A549 (cell line): Measurements from ENCODE around the gene ARHGEF16. TPM values are rescaled to one million over a fixed set of nuclear protein-coding genes. Genes with fewer than 3 reads are reported as not detected.

Experiments
- ATAC-seq, 2 experiments: fragments of 200-7000 bp in 1 of 2; fragments of >200 bp in 1 of 2; cut with Nextera tagmentation in 1 of 2; cut with Tn5 transposase in 1 of 2; 3 replicates each; pipeline versions ENCODE4 v1.8.0 to v1.9.1; 2018 to 2020; ENCODE audit warnings: mild to moderate bottlenecking in 1 of 2, moderate library complexity in 1 of 2
- CTCF ChIA-PET: fragments of 300-600 bp; sonication (Branson Sonifier 250); formaldehyde crosslinking; extraction: SDS; loops from one replicate; lab custom pipeline; 2021; ENCODE audit warnings: antibody characterized with exemption, inconsistent platforms; lab: Yijun Ruan, JAX
- POLR2A ChIA-PET: fragments of 350-600 bp; formaldehyde crosslinking; extraction: SDS; loops from one replicate; lab custom pipeline; 2021; ENCODE audit warnings: antibody characterized with exemption, inconsistent platforms; lab: Yijun Ruan, JAX
- DNase-seq, 2 experiments: peaks; one replicate each; pipeline versions ENCODE4 v3.0.0 to v3.0.0-alpha.2; 2011 to 2016; ENCODE audit warnings: low read depth in 1 of 2, low spot score in 1 of 2
- FAIRE-seq: peaks from 2 replicates; lab custom pipeline; 2011; peaks lifted over from hg19 to GRCh38; lab: Jason Lieb, UNC
- H3K27ac ChIP-seq, 2 experiments: fragments of >200 bp; sonication (Bioruptor Twin); formaldehyde crosslinking; 3 replicates each; pipeline ENCODE4 v1.5.1; 2016 to 2017
- H3K4me1 ChIP-seq: fragments of >200 bp; sonication (Bioruptor Twin); formaldehyde crosslinking; 3 replicates; pipeline ENCODE4 v1.6.1; 2016
- H3K4me2 ChIP-seq: fragments of >200 bp; sonication (Bioruptor Twin); formaldehyde crosslinking; 3 replicates; pipeline ENCODE4 v1.6.1; 2016
- H3K4me3 ChIP-seq: fragments of >200 bp; sonication (Bioruptor Twin); formaldehyde crosslinking; 3 replicates; pipeline ENCODE4 v1.5.1; 2016
- H3K9me3 ChIP-seq: fragments of >200 bp; sonication (Bioruptor Twin); formaldehyde crosslinking; 3 replicates; pipeline ENCODE4 v1.6.1; 2016
- CBX2 ChIP-seq: fragments of 200-600 bp; sonication (generic); IDR thresholded peaks from 2 replicates; pipeline ENCODE4 v1.6.1; 2016; ENCODE audit warnings: low read depth, mild to moderate bottlenecking, borderline replicate concordance
- CHD4 ChIP-seq: fragments of 200-600 bp; sonication (generic); IDR thresholded peaks from 2 replicates; pipeline ENCODE4 v1.6.1; 2016; ENCODE audit warnings: antibody characterized with exemption, mild to moderate bottlenecking, borderline replicate concordance
- CTCF ChIP-seq: fragments of >200 bp; sonication (Bioruptor Twin); formaldehyde crosslinking; IDR thresholded peaks from 3 replicates; pipeline ENCODE4 v1.5.1; 2016
- E2F6 ChIP-seq: IDR thresholded peaks from 2 replicates; pipeline ENCODE4 v1.6.1; 2012; ENCODE audit warnings: low read depth, borderline replicate concordance
- FOSL2 ChIP-seq, 2 experiments: fragments of 450-650 bp in 1 of 2; fragments of >200 bp in 1 of 2; sonication (Bioruptor Twin) in 1 of 2; formaldehyde crosslinking; IDR thresholded peaks; 2 replicates each; pipeline versions ENCODE4 v1.5.0 to v1.6.1; 2016 to 2020; ENCODE audit warnings: mild to moderate bottlenecking in 1 of 2, moderate library complexity in 1 of 2
- GATA3 ChIP-seq: IDR thresholded peaks from 2 replicates; pipeline ENCODE4 v1.6.1; 2012; ENCODE audit warnings: borderline replicate concordance
- HES2 ChIP-seq: fragments of >200 bp; sonication (Bioruptor Twin); formaldehyde crosslinking; IDR thresholded peaks from 2 replicates; pipeline ENCODE4 v1.6.1; 2016
- HOXB5 ChIP-seq: fragments of 250-450 bp; sonication (Bioruptor Pico); IDR thresholded peaks from 2 replicates; pipeline ENCODE4 v1.5.0; 2020; ENCODE audit warnings: mild to moderate bottlenecking, moderate library complexity
- JUN ChIP-seq, 2 experiments: fragments of >200 bp; sonication (Bioruptor Twin); formaldehyde crosslinking; IDR thresholded peaks; 2 replicates in 1 of 2; 3 replicates in 1 of 2; pipeline ENCODE4 v1.6.1; 2016 to 2017
- NPAS2 ChIP-seq: fragments of 250-450 bp; sonication (Bioruptor Pico); IDR thresholded peaks from 2 replicates; pipeline ENCODE4 v1.8.0; 2022; ENCODE audit warnings: mild to moderate bottlenecking, moderate library complexity, borderline replicate concordance
- NR3C1 ChIP-seq: fragments of >200 bp; sonication (Bioruptor Twin); formaldehyde crosslinking; IDR thresholded peaks from 3 replicates; pipeline ENCODE4 v1.6.1; 2017
- PBX3 ChIP-seq: IDR thresholded peaks from 2 replicates; pipeline ENCODE4 v1.6.1; 2012
- POLR2A ChIP-seq: IDR thresholded peaks from 2 replicates; pipeline ENCODE4 v1.6.1; 2012; ENCODE audit warnings: mild to moderate bottlenecking, low read length
- RCOR1 ChIP-seq: fragments of 150-350 bp; IDR thresholded peaks from 2 replicates; pipeline ENCODE4 v1.6.1; 2014; ENCODE audit warnings: antibody characterized with exemption, low read length, low read depth
- SREBF2 ChIP-seq: fragments of 450-650 bp; IDR thresholded peaks from 2 replicates; pipeline ENCODE4 v1.6.1; 2014; ENCODE audit warnings: mild to moderate bottlenecking, moderate library complexity
- ZFP36 ChIP-seq: fragments of 450-650 bp; IDR thresholded peaks from 2 replicates; pipeline ENCODE4 v1.6.1; 2014; ENCODE audit warnings: borderline replicate concordance; ENCODE audit not compliant: partially characterized antibody
- ZNF302 ChIP-seq: fragments of 250-450 bp; sonication (Bioruptor Pico); IDR thresholded peaks from 2 replicates; pipeline ENCODE4 v1.9.0; 2021; ENCODE audit warnings: inconsistent platforms, mild to moderate bottlenecking, moderate library complexity
- WGBS: methylation state at CpG from one replicate; pipeline ENCODE4 v1.1.6; 2017; ENCODE audit errors: missing lambda C conversion rate; 5-methylcytosine and 5-hydroxymethylcytosine counted together
- polyA plus RNA-seq, 4 experiments: library from polyadenylated mRNA; depleted of rRNA in 3 of 4; stranded (reverse); fragments of >200 nt; fragmentation: RNase III in 1 of 4; extraction: RNeasy Plus Mini Kit Qiagen cat#74134 plus additional on column Dnase treatment in 1 of 4; gene quantifications; 2 replicates in 3 of 4; 3 replicates in 1 of 4; pipeline ENCODE4 v1.2.3, GENCODE V29; 2011 to 2017
- TF ChIP-seq, protein P1 (sequence below): IDR thresholded peaks from 2 replicates; pipeline ENCODE4 v1.6.1; 2012

Gene ARHGEF16
- polyA plus RNA-seq, 2 of the 4 experiments (the other 2 are of a cell fraction) = 1.4 to 3.2 TPM

DNA sequence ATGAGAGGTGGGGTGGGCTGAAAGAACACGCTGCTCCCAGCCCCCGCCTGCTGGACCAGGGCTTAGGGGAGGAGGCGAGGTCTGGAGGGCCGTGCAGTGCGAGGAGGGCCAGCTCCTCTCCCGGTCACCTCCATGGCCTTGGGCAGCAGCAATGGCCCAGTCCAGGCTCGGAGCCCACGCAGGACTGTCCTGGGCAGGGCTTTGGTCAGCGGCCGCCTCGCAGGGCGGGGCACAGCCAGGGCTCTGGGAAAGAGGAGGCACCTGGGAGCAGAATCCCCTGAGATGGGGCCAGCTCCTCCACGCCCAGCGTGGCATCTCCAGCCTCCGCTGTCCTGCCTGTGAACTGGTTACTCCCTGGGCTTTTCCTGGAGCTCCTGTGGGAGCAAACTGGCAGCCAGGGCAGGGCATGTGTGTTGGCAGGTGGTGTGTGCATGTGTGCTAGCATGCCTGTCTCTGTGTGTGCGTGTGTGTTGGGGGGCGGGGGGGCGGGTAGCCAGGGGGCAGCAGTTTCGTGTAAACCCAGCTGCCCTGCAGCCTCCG, 27.4 kb downstream of the ARHGEF16 start:
- peak; percentile 6 to 11; a peak in 4 of 6 replicates for ATAC-seq
- DNase-seq = no peak
- ChIA-PET CTCF (interaction anchor here (0.6 to 9.5 kb wide), 6 partner anchors 9 to 160 kb away, joined by 4 to 77 read pairs (median 8); no protein-coding TSS in a partner anchor), POLR2A (interaction anchor here (1.2 kb wide), 1 partner anchor 29 kb away, joined by 3 read pairs; no protein-coding TSS in a partner anchor)
- Histone ChIP-seq H3K9me3 (no peaks in the 10 kb centered on the region), H3K4me3 (no peak overlapping the region), H3K4me2 (peak overlapping the region; percentile 35), H3K4me1 (peaks cover 16% of the 10 kb centered on the region), H3K27ac (peak overlapping the region in 1 of 2 experiments; percentile 75; a peak in 4 of 6 replicates)
- 69% methylated on average over 8 of the region's 20 CpGs for WGBS
- no peak for TF ChIP-seq GATA3
- TF ChIP-seq CHD4 = no peak
- no peak for TF ChIP-seq JUN (IDR thresholded peaks at IDR 0.05)
- no peak for TF ChIP-seq PBX3
- no peak for TF ChIP-seq FOSL2 (IDR thresholded peaks at IDR 0.05)
- TF ChIP-seq FOSL2 (CRISPR knock-in tag; IDR thresholded peaks at IDR 0.05) = no peak
- no peak for FAIRE-seq

- ChIA-PET POLR2A (interaction anchor here (1.2 kb wide), 1 partner anchor 29 kb away, joined by 3 read pairs; no protein-coding TSS in a partner anchor), CTCF (interaction anchor here (0.9 to 9.5 kb wide), 5 partner anchors 8 to 133 kb away, joined by 3 to 77 read pairs (median 8); no protein-coding TSS in a partner anchor)
- Histone ChIP-seq H3K4me2 (peak overlapping the region; percentile 35), H3K27ac (peak overlapping the region; percentile 20 to 75; a peak in 4 of 6 replicates), H3K9me3 (no peaks in the 10 kb centered on the region), H3K4me3 (no peak overlapping the region), H3K4me1 (peaks cover 16% of the 10 kb centered on the region)
- FAIRE-seq (no peak), ATAC-seq (peak; percentile 71 to 86), DNase-seq (peak; percentile 72 to 76)
- TF ChIP-seq NPAS2 (CRISPR knock-in tag) (no peak), CBX2 (no peak), HES2 (no peak), GATA3 (no peak), ZFP36 (no peak), FOSL2 (IDR thresholded peaks at IDR 0.05) (no peak), FOSL2 (CRISPR knock-in tag; IDR thresholded peaks at IDR 0.05) (peak; percentile 68), JUN (IDR thresholded peaks at IDR 0.05) (no peak), E2F6 (no peak), ZNF302 (CRISPR knock-in tag) (no peak), NR3C1 (no peak), CTCF (no peak), HOXB5 (CRISPR knock-in tag) (no peak), RCOR1 (no peak), POLR2A (no peak), SREBF2 (no peak)
- TF ChIP-seq, protein P1, sequence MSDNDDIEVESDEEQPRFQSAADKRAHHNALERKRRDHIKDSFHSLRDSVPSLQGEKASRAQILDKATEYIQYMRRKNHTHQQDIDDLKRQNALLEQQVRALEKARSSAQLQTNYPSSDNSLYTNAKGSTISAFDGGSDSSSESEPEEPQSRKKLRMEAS = 0 out of 2 replicates have a peak, but pooled peaks have one; percentile 31
- 0% methylated on average over 1 of the region's 18 CpGs for WGBS
These were observed 27.9 kb downstream of the ARHGEF16 start for GRCh38 chr1:3482378-3482849.
